ENCODE data around the gene ZFPM1. TPM values are rescaled to one million over a fixed set of nuclear protein-coding genes. Genes with fewer than 3 reads are reported as not detected.

ZFPM1 gene
- total and polyA plus RNA-seq, 4 donors: 0.57 to 9.0 (median 2.8) TPM

DNA sequence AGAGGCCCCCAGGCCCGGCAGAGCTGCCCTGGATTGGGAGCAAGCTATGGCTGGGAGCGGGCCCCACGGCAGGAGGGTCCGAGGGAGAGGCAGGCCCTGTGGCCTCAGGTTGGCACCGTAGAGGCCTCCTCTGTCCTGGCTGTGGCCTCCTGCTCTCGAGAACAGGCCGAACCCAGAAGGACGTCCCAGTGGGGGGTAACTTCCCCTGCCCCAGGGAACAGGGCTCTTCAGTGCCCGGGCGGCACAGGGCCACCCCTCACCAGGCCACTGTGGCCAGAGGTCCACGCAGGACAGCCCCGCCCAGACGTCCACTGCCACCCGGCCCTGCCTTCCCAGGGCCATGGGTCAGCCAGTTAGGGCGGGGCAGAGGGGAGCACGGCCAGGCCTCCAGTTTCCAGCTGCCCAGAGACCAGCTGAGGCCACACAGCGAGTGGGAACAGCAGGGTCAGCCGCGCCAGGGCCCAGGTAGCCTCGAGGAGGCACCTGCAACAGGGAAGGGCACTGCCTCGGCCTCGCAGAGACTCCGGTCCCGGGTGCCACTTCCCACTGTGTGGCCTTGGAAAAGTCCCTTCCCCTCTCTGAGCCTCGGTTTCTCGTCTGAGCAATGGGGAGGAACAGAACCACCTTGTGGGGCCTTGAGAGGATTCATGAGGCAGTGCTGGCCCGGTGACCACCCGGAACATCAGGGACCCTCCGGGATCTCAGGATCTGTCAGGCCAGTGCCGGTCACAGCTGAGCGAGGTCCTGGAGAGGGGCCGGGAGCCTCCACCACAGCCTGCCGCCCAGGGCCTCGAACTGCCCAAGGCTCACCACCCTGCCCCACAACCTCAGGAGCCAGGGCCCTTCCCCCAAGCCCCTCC, 38.3 kb upstream of the ZFPM1 start:
- DNase-seq (no peak), ATAC-seq (ENCODE audit: insufficient read depth, low FRiP score) (no peak)
- H3K27ac ChIP-seq (ENCODE audit: low read depth in 1 of 2, low read length in 1 of 2): no peak overlapping the region
- TF ChIP-seq, protein P1, sequence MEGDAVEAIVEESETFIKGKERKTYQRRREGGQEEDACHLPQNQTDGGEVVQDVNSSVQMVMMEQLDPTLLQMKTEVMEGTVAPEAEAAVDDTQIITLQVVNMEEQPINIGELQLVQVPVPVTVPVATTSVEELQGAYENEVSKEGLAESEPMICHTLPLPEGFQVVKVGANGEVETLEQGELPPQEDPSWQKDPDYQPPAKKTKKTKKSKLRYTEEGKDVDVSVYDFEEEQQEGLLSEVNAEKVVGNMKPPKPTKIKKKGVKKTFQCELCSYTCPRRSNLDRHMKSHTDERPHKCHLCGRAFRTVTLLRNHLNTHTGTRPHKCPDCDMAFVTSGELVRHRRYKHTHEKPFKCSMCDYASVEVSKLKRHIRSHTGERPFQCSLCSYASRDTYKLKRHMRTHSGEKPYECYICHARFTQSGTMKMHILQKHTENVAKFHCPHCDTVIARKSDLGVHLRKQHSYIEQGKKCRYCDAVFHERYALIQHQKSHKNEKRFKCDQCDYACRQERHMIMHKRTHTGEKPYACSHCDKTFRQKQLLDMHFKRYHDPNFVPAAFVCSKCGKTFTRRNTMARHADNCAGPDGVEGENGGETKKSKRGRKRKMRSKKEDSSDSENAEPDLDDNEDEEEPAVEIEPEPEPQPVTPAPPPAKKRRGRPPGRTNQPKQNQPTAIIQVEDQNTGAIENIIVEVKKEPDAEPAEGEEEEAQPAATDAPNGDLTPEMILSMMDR (IDR thresholded peaks at IDR 0.05; ENCODE audit: control extremely low read depth, extremely low read depth): no peak
- no peaks in the 10 kb centered on the region for H3K27me3 ChIP-seq (ENCODE audit: control insufficient read depth in 3 of 3, insufficient read depth in 3 of 3, low read length in 2 of 3)
- H3K4me1 ChIP-seq (ENCODE audit: control insufficient read depth in 5 of 5, insufficient read depth in 5 of 5, low read length in 5 of 5): no peaks in the 10 kb centered on the region
- H3K9me3 ChIP-seq (ENCODE audit: control insufficient read depth in 4 of 4, insufficient read depth in 3 of 4, low read length in 3 of 4): no peaks in the 10 kb centered on the region
- no peak overlapping the region for H3K4me3 ChIP-seq
- no peaks in the 10 kb centered on the region for H3K36me3 ChIP-seq (ENCODE audit: control insufficient read depth in 4 of 4, insufficient read depth in 4 of 4, low read length in 4 of 4)
- WGBS, 2 donors: 89 to 93% methylated on average over 30 to 34 of the region's 34 CpGs
- no peak overlapping the region for H3K9ac ChIP-seq (ENCODE audit: insufficient read depth in 1 of 2, low read length in 2 of 2)

DNA sequence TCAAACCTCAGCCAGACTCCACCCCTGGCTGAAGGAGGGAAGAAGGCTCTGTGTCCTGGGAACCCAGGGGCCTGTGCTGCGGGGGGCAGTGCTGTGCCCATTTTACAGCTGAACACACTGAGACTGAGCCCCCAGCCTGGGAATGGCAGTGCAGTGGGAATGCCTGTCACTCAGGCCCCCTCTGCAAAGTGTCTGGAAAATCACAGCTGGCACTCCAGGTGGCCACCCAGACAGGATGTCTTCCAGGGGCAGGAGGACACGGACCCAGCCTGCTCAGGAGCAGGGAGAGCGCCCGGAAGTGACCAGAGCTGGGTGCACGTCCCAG, 37.7 kb upstream of the ZFPM1 start:
- TF ChIP-seq, protein P1 (IDR thresholded peaks at IDR 0.05; ENCODE audit: control extremely low read depth, extremely low read depth): no peak
- H3K9me3 ChIP-seq (ENCODE audit: control insufficient read depth in 4 of 4, insufficient read depth in 3 of 4, low read length in 3 of 4): no peaks in the 10 kb centered on the region
- ATAC-seq (ENCODE audit: insufficient read depth, low FRiP score) (no peak), DNase-seq (no peak)
- WGBS, 2 donors: 80 to 83% methylated on average over 5 of the region's 5 CpGs
- no peaks in the 10 kb centered on the region for H3K27me3 ChIP-seq (ENCODE audit: control insufficient read depth in 3 of 3, insufficient read depth in 3 of 3, low read length in 2 of 3)
- H3K9ac ChIP-seq (ENCODE audit: insufficient read depth in 1 of 2, low read length in 2 of 2): no peak overlapping the region
- no peaks in the 10 kb centered on the region for H3K36me3 ChIP-seq (ENCODE audit: control insufficient read depth in 4 of 4, insufficient read depth in 4 of 4, low read length in 4 of 4)
- no peak overlapping the region for H3K4me3 ChIP-seq
- no peak overlapping the region for H3K27ac ChIP-seq (ENCODE audit: low read depth in 1 of 2, low read length in 1 of 2)
- H3K4me1 ChIP-seq (ENCODE audit: control insufficient read depth in 5 of 5, insufficient read depth in 5 of 5, low read length in 5 of 5): no peaks in the 10 kb centered on the region

DNA sequence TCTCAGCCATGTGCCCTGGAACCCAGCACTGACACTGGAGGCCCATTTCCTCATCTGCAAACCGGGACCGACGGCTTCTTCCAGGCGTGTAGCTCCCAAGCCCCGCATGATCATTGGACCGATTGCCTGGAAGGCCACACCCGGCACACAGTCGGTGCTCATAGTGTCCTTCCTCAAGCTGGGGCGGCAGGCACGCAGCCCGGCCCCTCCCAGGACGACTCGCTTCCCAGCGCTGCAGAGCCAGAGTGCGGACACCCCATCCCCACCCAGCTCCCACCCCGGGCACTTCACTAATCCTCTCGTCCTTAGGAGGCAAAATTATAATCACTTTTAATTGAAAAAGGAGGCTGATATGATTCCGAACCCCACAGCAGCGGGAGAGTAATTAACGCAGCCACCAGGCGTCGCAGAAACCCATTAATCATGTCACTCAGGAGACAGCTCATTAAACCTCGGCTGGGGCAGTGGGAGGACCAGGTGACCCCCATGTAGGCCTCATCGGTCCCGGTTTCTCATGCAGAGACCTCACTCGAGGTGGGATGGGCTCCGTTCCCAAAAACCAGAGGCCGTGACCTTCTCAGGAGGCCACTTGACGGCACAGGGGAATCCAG, 37.3 kb upstream of the ZFPM1 start:
- no peak overlapping the region for H3K4me3 ChIP-seq
- H3K9me3 ChIP-seq (ENCODE audit: control insufficient read depth in 4 of 4, insufficient read depth in 3 of 4, low read length in 3 of 4): no peaks in the 10 kb centered on the region
- TF ChIP-seq, protein P1 (IDR thresholded peaks at IDR 0.05; ENCODE audit: control extremely low read depth, extremely low read depth): no peak
- H3K9ac ChIP-seq (ENCODE audit: insufficient read depth in 1 of 2, low read length in 2 of 2): no peak overlapping the region
- WGBS, 2 donors: 72 to 79% methylated on average over 29 of the region's 29 CpGs
- no peaks in the 10 kb centered on the region for H3K27me3 ChIP-seq (ENCODE audit: control insufficient read depth in 3 of 3, insufficient read depth in 3 of 3, low read length in 2 of 3)
- no peak for ATAC-seq (ENCODE audit: insufficient read depth, low FRiP score)
- no peak for DNase-seq
- H3K27ac ChIP-seq (ENCODE audit: low read depth in 1 of 2, low read length in 1 of 2): no peak overlapping the region
- H3K4me1 ChIP-seq (ENCODE audit: control insufficient read depth in 5 of 5, insufficient read depth in 5 of 5, low read length in 5 of 5): no peaks in the 10 kb centered on the region
- H3K36me3 ChIP-seq (ENCODE audit: control insufficient read depth in 4 of 4, insufficient read depth in 4 of 4, low read length in 4 of 4): no peaks in the 10 kb centered on the region

Data from lung (tissue), 12 donors.